ELF-1 (cell line): ENCODE measurements around the gene MINPP1.
"Not testable (repeated sequence)": the region's sequence is repeated elsewhere in the genome, so short reads cannot be mapped to it uniquely, and the experiment has no call there.

Experiments
- DNase-seq: peaks from one replicate; pipeline ENCODE4 v3.0.0-alpha.2; 2016; ENCODE audit warnings: low read depth, low spot score

Gene MINPP1

GRCh38 chr10:87565010-87565409 lies 60.3 kb downstream of the MINPP1 start:
- no peak for DNase-seq

- DNase-seq, result no peak
Measured at GRCh38 chr10:87575851-87576250, 71.2 kb downstream of the MINPP1 start.

- DNase-seq, result no peak
Measured at GRCh38 chr10:87578160-87578841, 73.6 kb downstream of the MINPP1 start.

- DNase-seq, result no peak
Measured at GRCh38 chr10:87578842-87579401, 74.2 kb downstream of the MINPP1 start.

- no peak for DNase-seq
Measured at GRCh38 chr10:87579563-87579962, 74.9 kb downstream of the MINPP1 start.

- DNase-seq, result no peak
Measured at GRCh38 chr10:87580016-87580415, 75.3 kb downstream of the MINPP1 start.

GRCh38 chr10:87585565-87586514 lies 81.1 kb downstream of the MINPP1 start:
- DNase-seq, result no peak

- no peak for DNase-seq
Measured at GRCh38 chr10:87589645-87590051, 85.0 kb downstream of the MINPP1 start.

GRCh38 chr10:87590705-87591588 lies 86.3 kb downstream of the MINPP1 start:
- no peak for DNase-seq

- DNase-seq, result no peak
Measured at GRCh38 chr10:87591589-87591886, 86.8 kb downstream of the MINPP1 start.

GRCh38 chr10:87592920-87593319 lies 88.2 kb downstream of the MINPP1 start:
- DNase-seq, result not testable (repeated sequence)

GRCh38 chr10:87593702-87594101 lies 89.0 kb downstream of the MINPP1 start:
- no peak for DNase-seq

GRCh38 chr10:87594181-87594580 lies 89.5 kb downstream of the MINPP1 start:
- DNase-seq, result no peak

- DNase-seq, result no peak
Measured at GRCh38 chr10:87594864-87595263, 90.2 kb downstream of the MINPP1 start.

- no peak for DNase-seq
Measured at GRCh38 chr10:87596351-87596750, 91.7 kb downstream of the MINPP1 start.

GRCh38 chr10:87598700-87599099 lies 94.0 kb downstream of the MINPP1 start:
- no peak for DNase-seq

- no peak for DNase-seq
Measured at GRCh38 chr10:87600581-87600980, 95.9 kb downstream of the MINPP1 start.
